ENCODE measurements around the gene ASTN1.

Gene ASTN1

DNA sequence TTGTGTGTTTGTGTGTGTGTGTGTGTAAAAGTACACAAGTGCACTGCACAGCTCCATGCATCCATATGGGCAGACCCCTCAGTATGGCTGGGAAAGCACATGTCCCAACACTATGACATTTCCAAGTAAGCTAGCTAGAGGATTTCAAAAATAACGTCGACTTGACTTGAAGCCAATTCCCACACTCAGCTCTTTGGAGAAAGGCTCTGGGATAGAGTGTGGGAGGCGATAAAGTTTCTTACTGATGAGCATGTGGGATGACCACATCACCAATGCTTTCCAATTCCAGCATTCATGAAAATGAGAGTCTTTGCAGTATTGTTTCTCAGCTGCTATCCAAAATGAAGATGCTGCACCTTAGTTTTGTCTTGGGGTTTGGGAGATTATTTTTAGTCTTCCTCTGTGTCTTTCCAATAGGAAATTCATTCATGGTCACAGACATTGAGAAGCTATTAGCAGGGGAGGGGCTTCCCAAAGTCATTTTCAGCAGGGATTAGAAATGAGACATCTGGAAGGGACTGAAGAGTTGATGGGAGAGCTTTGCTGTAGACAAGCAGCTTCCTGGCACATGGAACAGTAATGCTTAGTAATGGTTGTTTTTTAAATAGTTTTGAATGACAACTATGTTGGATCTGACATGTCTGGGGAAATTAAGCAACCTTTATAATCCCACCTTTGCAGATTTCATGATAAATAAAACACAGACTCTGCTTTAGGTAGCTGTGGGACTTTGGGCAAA is 143.5 kb downstream of the ASTN1 start:
- DNase-seq = no peak
- H3K27me3 ChIP-seq (replicated peaks) = no peaks in the 10 kb centered on the region
- no peak overlapping the region for H3K4me3 ChIP-seq (ENCODE audit: low read depth, low read length)
- in situ Hi-C loops (cut with HindIII; ENCODE audit: low pct_ligation_motif_present, low sequenced_read_pairs) = no loop called here
- H3K36me3 ChIP-seq (replicated peaks) = no peaks in the 10 kb centered on the region
- no peak overlapping the region for H3K27ac ChIP-seq
- TF ChIP-seq CTCF (IDR thresholded peaks at IDR 0.05; ENCODE audit: low read depth, low read length, missing control alignments) = no peak

- DNase-seq = no peak
- no peak overlapping the region for H3K27ac ChIP-seq
- H3K36me3 ChIP-seq (replicated peaks) = no peaks in the 10 kb centered on the region
- no peaks in the 10 kb centered on the region for H3K27me3 ChIP-seq (replicated peaks)
- no peak overlapping the region for H3K4me3 ChIP-seq (ENCODE audit: low read depth, low read length)
- no peak for TF ChIP-seq CTCF (IDR thresholded peaks at IDR 0.05; ENCODE audit: low read depth, low read length, missing control alignments)
- in situ Hi-C loops (cut with HindIII; ENCODE audit: low pct_ligation_motif_present, low sequenced_read_pairs) = no loop called here
Observed at GRCh38 chr1:177017287-177017852, 147.1 kb downstream of the ASTN1 start.

- H3K4me3 ChIP-seq (ENCODE audit: low read depth, low read length) = no peak overlapping the region
- no peaks in the 10 kb centered on the region for H3K27me3 ChIP-seq (replicated peaks)
- no peaks in the 10 kb centered on the region for H3K36me3 ChIP-seq (replicated peaks)
- DNase-seq = no peak
- in situ Hi-C loops (cut with HindIII; ENCODE audit: low pct_ligation_motif_present, low sequenced_read_pairs) = no loop called here
- H3K27ac ChIP-seq = no peak overlapping the region
- no peak for TF ChIP-seq CTCF (IDR thresholded peaks at IDR 0.05; ENCODE audit: low read depth, low read length, missing control alignments)
Observed at GRCh38 chr1:177014325-177014724, 150.2 kb downstream of the ASTN1 start.

GRCh38 chr1:177012342-177012925 is 152.1 kb downstream of the ASTN1 start:
- H3K27ac ChIP-seq = no peak overlapping the region
- no peak for DNase-seq
- TF ChIP-seq CTCF (IDR thresholded peaks at IDR 0.05; ENCODE audit: low read depth, low read length, missing control alignments) = no peak
- H3K4me3 ChIP-seq (ENCODE audit: low read depth, low read length) = no peak overlapping the region
- in situ Hi-C loops (cut with HindIII; ENCODE audit: low pct_ligation_motif_present, low sequenced_read_pairs) = no loop called here
- no peaks in the 10 kb centered on the region for H3K27me3 ChIP-seq (replicated peaks)
- no peaks in the 10 kb centered on the region for H3K36me3 ChIP-seq (replicated peaks)

DNA sequence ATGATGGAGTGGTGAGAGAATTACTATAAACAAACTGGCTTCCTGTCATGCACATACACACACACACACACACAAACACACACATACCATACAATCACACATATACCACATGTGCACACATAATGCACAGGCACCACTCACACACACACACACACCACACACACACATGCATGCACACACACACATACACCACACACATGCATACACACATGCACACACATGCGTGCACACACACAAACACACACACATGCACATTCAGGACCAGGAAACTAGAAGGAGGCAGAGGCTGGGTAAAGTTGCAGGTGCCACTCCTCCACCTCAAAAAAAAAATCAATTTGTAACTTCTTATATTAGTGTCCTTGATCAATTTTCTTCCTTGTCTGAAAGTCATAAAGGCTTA is 153.0 kb downstream of the ASTN1 start:
- in situ Hi-C loops (cut with HindIII; ENCODE audit: low pct_ligation_motif_present, low sequenced_read_pairs) = no loop called here
- no peak for TF ChIP-seq CTCF (IDR thresholded peaks at IDR 0.05; ENCODE audit: low read depth, low read length, missing control alignments)
- no peak for DNase-seq
- Histone ChIP-seq H3K36me3 (replicated peaks) (no peaks in the 10 kb centered on the region), H3K27me3 (replicated peaks) (no peaks in the 10 kb centered on the region), H3K27ac (no peak overlapping the region), H3K4me3 (ENCODE audit: low read depth, low read length) (no peak overlapping the region)

Measured in brain microvascular endothelial cell (primary cell).